SK-N-SH (cell line): Measurements from ENCODE around the gene PPP1R15B. TPM values are rescaled to one million over a fixed set of nuclear protein-coding genes. Genes with fewer than 3 reads are reported as not detected.
A peak's percentile ranks its signal among the peaks of the same experiment; 100 is the strongest.

Experiments
- CTCF ChIP-seq: fragments of 200-600 bp; sonication (generic); IDR thresholded peaks from 2 replicates; pipeline ENCODE4 v1.6.1; 2017; ENCODE audit warnings: antibody characterized with exemption, mild to moderate bottlenecking, moderate library complexity
- ELF1 ChIP-seq: IDR thresholded peaks from 2 replicates; pipeline ENCODE4 v1.4.0; 2012
- FOXJ3 ChIP-seq: sonication (generic); formaldehyde crosslinking; IDR thresholded peaks from 2 replicates; pipeline ENCODE4 v1.5.1; 2020; ENCODE audit warnings: mild to moderate bottlenecking, missing genetic modification reagents
- FOXM1 ChIP-seq: IDR thresholded peaks from 2 replicates; pipeline ENCODE4 v1.4.0; 2012; ENCODE audit warnings: low read depth, mild to moderate bottlenecking
- GABPA ChIP-seq: IDR thresholded peaks from 2 replicates; pipeline ENCODE4 v1.4.0; 2012; ENCODE audit warnings: low read depth, mild to moderate bottlenecking
- GATA2 ChIP-seq: sonication (generic); formaldehyde crosslinking; IDR thresholded peaks from 2 replicates; pipeline ENCODE4 v1.5.0; 2020; ENCODE audit warnings: mild to moderate bottlenecking, missing genetic modification reagents
- IRF3 ChIP-seq: fragments of 150-350 bp; IDR thresholded peaks from 2 replicates; pipeline ENCODE4 v1.6.1; 2016; ENCODE audit warnings: mild to moderate bottlenecking, low read depth, low read length
- JUND ChIP-seq: IDR thresholded peaks from 2 replicates; pipeline ENCODE4 v1.4.0; 2012
- MEF2A ChIP-seq: IDR thresholded peaks from 2 replicates; pipeline ENCODE4 v1.4.0; 2012; ENCODE audit warnings: low read depth, borderline replicate concordance
- MXI1 ChIP-seq: IDR thresholded peaks from 2 replicates; pipeline ENCODE4 v1.6.1; 2012; ENCODE audit warnings: mild to moderate bottlenecking, low read depth, low read length, improper control_type of control experiment
- NFIC ChIP-seq: IDR thresholded peaks from 2 replicates; pipeline ENCODE4 v1.4.0; 2012; ENCODE audit warnings: borderline replicate concordance
- NRF1 ChIP-seq: IDR thresholded peaks from 2 replicates; pipeline ENCODE4 v1.6.1; 2012; ENCODE audit warnings: low read depth, mild to moderate bottlenecking, low read length
- PBX3 ChIP-seq: IDR thresholded peaks from 2 replicates; pipeline ENCODE4; 2012
- RAD21 ChIP-seq: IDR thresholded peaks from 2 replicates; pipeline ENCODE4 v1.6.1; 2012; ENCODE audit warnings: mild to moderate bottlenecking, low read length
- TAF1 ChIP-seq: IDR thresholded peaks from 2 replicates; pipeline ENCODE4 v1.6.1; 2012; ENCODE audit warnings: low read depth, mild to moderate bottlenecking, low read length, moderate library complexity, borderline replicate concordance
- USF1 ChIP-seq: IDR thresholded peaks from 2 replicates; pipeline ENCODE4 v1.4.0; 2012; ENCODE audit warnings: low read depth, borderline replicate concordance
- USF2 ChIP-seq: fragments of 150-350 bp; IDR thresholded peaks from 2 replicates; pipeline ENCODE4 v1.6.1; 2017; ENCODE audit warnings: antibody characterized with exemption, low read length, low read depth, borderline replicate concordance
- YY1 ChIP-seq: IDR thresholded peaks from 2 replicates; pipeline ENCODE4 v1.4.0; 2012; ENCODE audit warnings: low read depth, mild to moderate bottlenecking
- ZBTB33 ChIP-seq: IDR thresholded peaks from 2 replicates; pipeline ENCODE4 v1.4.0; 2012; ENCODE audit warnings: low read depth, borderline replicate concordance
- polyA plus RNA-seq, 3 experiments: library from polyadenylated mRNA; depleted of rRNA; stranded (reverse); fragments of >200 nt; gene quantifications; 2 replicates each; pipeline ENCODE4 v1.2.3, GENCODE V29; 2012

PPP1R15B gene
- polyA plus RNA-seq, 1 of the 3 experiments (the other 2 are of a cell fraction): 12.1 TPM

GRCh38 chr1:204417074-204417997 is 5.7 kb upstream of the PPP1R15B start (continued):
- no peak for TF ChIP-seq FOXJ3 (CRISPR knock-in tag)
- TF ChIP-seq USF1: no peak
- peak; percentile 93 for TF ChIP-seq JUND
- TF ChIP-seq USF2: no peak
- no peak for TF ChIP-seq ELF1
- TF ChIP-seq MXI1: 0 out of 2 replicates have a peak, but pooled peaks have one; percentile 19
- TF ChIP-seq NFIC: peak; percentile 85
- TF ChIP-seq CTCF: no peak
- TF ChIP-seq YY1: peak; percentile 24; the same call in 1 of the 2 replicates
- no peak for TF ChIP-seq RAD21
- TF ChIP-seq PBX3: peak; percentile 81
- no peak for TF ChIP-seq FOXM1
- TF ChIP-seq GABPA: no peak
- peak; percentile 31; the same call in 1 of the 2 replicates for TF ChIP-seq MEF2A
- peak; percentile 62; the same call in 1 of the 2 replicates for TF ChIP-seq TAF1
- TF ChIP-seq GATA2 (CRISPR knock-in tag): peak; percentile 84
- no peak for TF ChIP-seq IRF3
- no peak for TF ChIP-seq ZBTB33
- TF ChIP-seq NRF1: no peak
